ENCODE results near the gene RASA3. TPM values are rescaled to one million over a fixed set of nuclear protein-coding genes. Genes with fewer than 3 reads are reported as not detected.
"Not testable (repeated sequence)": the region's sequence is repeated elsewhere in the genome, so short reads cannot be mapped to it uniquely, and the experiment has no call there.

RASA3 gene
- total RNA-seq, 1 experiment from 2014 or later: 22.3 TPM

DNA sequence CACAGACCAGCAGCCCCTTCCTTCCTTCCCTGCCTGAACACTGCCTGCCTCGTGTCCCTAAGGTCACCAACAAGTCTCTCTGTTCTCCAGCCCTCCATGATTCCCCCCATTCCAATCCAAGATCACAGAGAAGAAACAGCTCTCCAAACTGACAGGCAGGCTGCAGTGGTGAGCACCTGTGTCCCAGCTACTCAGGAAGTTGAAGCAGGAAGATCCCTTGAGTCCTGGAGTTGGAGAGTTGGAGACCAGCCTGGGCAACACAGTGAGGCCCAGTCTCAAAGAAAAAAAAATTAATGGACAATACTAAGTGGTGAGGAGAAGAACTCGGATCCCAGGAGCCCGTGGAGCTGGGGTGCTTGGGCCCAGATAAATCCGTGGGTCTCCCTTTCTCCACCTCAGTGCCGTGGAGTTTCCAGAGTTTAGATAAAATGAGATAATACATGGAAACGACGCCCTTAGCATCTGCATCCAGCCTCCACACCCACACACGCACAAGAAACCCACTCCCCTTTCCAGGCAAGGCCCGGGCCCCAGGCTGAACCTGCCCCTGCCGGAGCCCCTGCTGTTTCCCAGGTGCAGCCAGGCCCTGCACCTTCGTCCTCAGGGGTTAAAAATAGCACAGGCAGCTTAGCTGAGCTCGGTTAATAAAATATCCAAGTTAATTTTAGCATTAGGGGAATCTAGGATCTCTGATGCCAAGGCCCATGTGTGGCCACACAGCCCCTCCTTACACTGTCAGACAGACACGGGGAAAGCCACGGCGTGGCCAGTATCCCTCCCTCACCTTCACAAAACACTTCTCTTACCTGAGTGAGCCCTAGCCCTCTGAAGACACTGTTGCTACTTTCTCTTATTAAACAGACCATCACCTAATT is 4.7 kb downstream of the RASA3 start:
- ATAC-seq (no peak), DNase-seq (ENCODE audit: low spot score) (no peak)
- H3K4me3 Mint-ChIP-seq: no peak overlapping the region
- TF ChIP-seq FOXP1 (CRISPR knock-in tag; IDR thresholded peaks at IDR 0.05; ENCODE audit: borderline replicate concordance) (no peak), ZNF121 (CRISPR knock-in tag; IDR thresholded peaks at IDR 0.05) (0 out of 2 replicates have a peak, but pooled peaks have one; percentile 30)
- H3K4me1 Mint-ChIP-seq: peaks cover 54% of the 10 kb centered on the region
- H3K9me3 Mint-ChIP-seq: no peaks in the 10 kb centered on the region
- ChIA-PET POLR2A (interaction anchor here (0.9 kb wide), 1 partner anchor 88 kb away, joined by 3 read pairs; no protein-coding TSS in a partner anchor), CTCF (interaction anchor here (1.8 kb wide), 1 partner anchor 15 kb away, joined by 7 read pairs; no protein-coding TSS in a partner anchor)
- H3K27ac Mint-ChIP-seq: peak overlapping the region; percentile 79
- H3K36me3 Mint-ChIP-seq: no peaks in the 10 kb centered on the region
- peaks cover 10% of the 10 kb centered on the region for H3K27me3 Mint-ChIP-seq (ENCODE audit: low read depth)

- CTCF ChIA-PET: no interaction called here
- TF ChIP-seq, protein P1, sequence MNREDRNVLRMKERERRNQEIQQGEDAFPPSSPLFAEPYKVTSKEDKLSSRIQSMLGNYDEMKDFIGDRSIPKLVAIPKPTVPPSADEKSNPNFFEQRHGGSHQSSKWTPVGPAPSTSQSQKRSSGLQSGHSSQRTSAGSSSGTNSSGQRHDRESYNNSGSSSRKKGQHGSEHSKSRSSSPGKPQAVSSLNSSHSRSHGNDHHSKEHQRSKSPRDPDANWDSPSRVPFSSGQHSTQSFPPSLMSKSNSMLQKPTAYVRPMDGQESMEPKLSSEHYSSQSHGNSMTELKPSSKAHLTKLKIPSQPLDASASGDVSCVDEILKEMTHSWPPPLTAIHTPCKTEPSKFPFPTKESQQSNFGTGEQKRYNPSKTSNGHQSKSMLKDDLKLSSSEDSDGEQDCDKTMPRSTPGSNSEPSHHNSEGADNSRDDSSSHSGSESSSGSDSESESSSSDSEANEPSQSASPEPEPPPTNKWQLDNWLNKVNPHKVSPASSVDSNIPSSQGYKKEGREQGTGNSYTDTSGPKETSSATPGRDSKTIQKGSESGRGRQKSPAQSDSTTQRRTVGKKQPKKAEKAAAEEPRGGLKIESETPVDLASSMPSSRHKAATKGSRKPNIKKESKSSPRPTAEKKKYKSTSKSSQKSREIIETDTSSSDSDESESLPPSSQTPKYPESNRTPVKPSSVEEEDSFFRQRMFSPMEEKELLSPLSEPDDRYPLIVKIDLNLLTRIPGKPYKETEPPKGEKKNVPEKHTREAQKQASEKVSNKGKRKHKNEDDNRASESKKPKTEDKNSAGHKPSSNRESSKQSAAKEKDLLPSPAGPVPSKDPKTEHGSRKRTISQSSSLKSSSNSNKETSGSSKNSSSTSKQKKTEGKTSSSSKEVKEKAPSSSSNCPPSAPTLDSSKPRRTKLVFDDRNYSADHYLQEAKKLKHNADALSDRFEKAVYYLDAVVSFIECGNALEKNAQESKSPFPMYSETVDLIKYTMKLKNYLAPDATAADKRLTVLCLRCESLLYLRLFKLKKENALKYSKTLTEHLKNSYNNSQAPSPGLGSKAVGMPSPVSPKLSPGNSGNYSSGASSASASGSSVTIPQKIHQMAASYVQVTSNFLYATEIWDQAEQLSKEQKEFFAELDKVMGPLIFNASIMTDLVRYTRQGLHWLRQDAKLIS (CRISPR knock-in tag; IDR thresholded peaks at IDR 0.05; ENCODE audit: borderline replicate concordance): no peak
- TF ChIP-seq, protein P2, sequence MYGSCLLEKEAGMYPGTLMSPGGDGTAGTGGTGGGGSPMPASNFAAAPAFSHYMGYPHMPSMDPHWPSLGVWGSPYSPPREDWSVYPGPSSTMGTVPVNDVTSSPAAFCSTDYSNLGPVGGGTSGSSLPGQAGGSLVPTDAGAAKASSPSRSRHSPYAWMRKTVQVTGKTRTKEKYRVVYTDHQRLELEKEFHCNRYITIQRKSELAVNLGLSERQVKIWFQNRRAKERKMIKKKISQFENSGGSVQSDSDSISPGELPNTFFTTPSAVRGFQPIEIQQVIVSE (CRISPR knock-in tag; IDR thresholded peaks at IDR 0.05; ENCODE audit: borderline replicate concordance): no peak
- POLR2A ChIA-PET: interaction anchor here (0.9 kb wide), 1 partner anchor 88 kb away, joined by 3 read pairs; no protein-coding TSS in a partner anchor
- ATAC-seq (no peak), DNase-seq (ENCODE audit: low spot score) (no peak)
- Mint-ChIP-seq H3K36me3 (no peaks in the 10 kb centered on the region), H3K4me3 (no peak overlapping the region), H3K27ac (peak overlapping the region; percentile 79), H3K27me3 (ENCODE audit: low read depth) (peaks cover 10% of the 10 kb centered on the region), H3K4me1 (peaks cover 54% of the 10 kb centered on the region), H3K9me3 (no peaks in the 10 kb centered on the region)
Measured at GRCh38 chr13:114126789-114127472, 5.5 kb downstream of the RASA3 start.

DNA sequence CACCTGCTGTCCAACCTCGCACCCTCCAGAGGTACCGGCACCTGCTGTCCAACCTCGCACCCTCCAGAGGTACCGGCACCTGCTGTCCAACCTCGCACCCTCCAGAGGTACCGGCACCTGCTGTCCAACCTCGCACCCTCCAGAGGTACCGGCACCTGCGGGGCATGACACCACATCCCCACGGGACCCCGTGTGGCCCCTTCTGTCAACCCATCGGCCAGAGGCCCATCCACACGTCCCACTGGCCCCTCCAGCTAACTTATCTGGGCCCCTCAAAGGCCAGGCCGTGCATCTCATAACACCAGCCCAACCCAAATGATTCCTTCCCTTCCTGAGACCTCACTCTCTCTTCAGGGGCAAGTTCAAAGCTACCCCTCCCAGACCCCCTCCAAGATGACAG is 6.3 kb downstream of the RASA3 start:
- CTCF ChIA-PET; H3K36me3 Mint-ChIP-seq; H3K4me3 Mint-ChIP-seq; H3K27me3 Mint-ChIP-seq (ENCODE audit: low read depth); H3K9me3 Mint-ChIP-seq; ATAC-seq; DNase-seq (ENCODE audit: low spot score); POLR2A ChIA-PET: not testable (repeated sequence)
- H3K27ac Mint-ChIP-seq: peak overlapping the region; percentile 44; the same call in 1 of the 2 replicates
- peaks cover 53% of the 10 kb centered on the region for H3K4me1 Mint-ChIP-seq

DNA sequence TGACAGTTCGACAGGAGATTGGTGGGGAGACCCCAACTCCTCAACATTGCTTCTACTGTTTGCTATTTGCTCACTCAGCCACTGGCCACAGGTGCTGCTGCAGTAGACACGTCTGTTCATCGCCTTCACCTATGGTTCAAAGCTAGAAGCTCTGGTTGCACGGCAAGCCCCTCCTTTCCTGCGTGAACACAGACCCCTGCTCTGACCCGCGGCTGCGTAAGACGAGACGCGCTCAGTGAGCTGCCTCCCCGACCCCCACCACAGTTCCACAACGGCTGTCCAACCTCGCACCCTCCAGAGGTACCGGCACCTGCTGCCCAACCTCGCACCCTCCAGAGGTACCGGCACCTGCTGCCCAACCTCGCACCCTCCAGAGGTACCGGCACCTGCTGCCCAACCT is 6.8 kb downstream of the RASA3 start:
- H3K27me3 Mint-ChIP-seq (ENCODE audit: low read depth): no peaks in the 10 kb centered on the region
- H3K27ac Mint-ChIP-seq: 0 out of 2 replicates have a peak overlapping the region, but pooled peaks have one; percentile 57
- no peaks in the 10 kb centered on the region for H3K9me3 Mint-ChIP-seq

DNA sequence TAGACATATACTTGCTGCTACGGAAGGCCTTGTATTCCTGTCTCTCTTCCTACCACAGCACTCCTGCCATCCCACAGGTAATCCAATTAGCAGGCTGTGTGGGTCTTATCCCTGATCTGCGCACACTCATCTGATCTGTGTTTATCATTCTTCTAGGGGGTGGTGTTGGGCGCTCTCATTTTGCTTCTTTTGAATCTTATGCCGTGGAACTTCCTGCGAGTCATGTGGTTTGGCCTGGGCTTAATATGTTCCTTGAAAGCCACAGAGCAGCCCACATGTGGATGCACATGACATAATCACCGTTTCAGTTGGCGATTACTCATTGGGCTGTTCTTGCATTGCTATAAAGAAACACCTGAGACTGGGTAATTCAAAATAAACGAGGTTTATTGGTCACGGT is 7.5 kb downstream of the RASA3 start:
- DNase-seq (ENCODE audit: low spot score) (no peak), ATAC-seq (no peak)
- H3K36me3 Mint-ChIP-seq: no peaks in the 10 kb centered on the region
- peaks cover 49% of the 10 kb centered on the region for H3K4me1 Mint-ChIP-seq
- no peaks in the 10 kb centered on the region for H3K27me3 Mint-ChIP-seq (ENCODE audit: low read depth)
- no peak for TF ChIP-seq MYBL2 (CRISPR knock-in tag; IDR thresholded peaks at IDR 0.05)
- TF ChIP-seq, protein P3, sequence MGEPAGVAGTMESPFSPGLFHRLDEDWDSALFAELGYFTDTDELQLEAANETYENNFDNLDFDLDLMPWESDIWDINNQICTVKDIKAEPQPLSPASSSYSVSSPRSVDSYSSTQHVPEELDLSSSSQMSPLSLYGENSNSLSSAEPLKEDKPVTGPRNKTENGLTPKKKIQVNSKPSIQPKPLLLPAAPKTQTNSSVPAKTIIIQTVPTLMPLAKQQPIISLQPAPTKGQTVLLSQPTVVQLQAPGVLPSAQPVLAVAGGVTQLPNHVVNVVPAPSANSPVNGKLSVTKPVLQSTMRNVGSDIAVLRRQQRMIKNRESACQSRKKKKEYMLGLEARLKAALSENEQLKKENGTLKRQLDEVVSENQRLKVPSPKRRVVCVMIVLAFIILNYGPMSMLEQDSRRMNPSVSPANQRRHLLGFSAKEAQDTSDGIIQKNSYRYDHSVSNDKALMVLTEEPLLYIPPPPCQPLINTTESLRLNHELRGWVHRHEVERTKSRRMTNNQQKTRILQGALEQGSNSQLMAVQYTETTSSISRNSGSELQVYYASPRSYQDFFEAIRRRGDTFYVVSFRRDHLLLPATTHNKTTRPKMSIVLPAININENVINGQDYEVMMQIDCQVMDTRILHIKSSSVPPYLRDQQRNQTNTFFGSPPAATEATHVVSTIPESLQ (CRISPR knock-in tag; IDR thresholded peaks at IDR 0.05): no peak
- no peak for TF ChIP-seq ELF4 (CRISPR knock-in tag; IDR thresholded peaks at IDR 0.05; ENCODE audit: low read depth)
- no peak for TF ChIP-seq ZBTB43 (CRISPR knock-in tag; IDR thresholded peaks at IDR 0.05)
- no peak for TF ChIP-seq JUN (CRISPR knock-in tag; IDR thresholded peaks at IDR 0.05)
- TF ChIP-seq E2F1 (CRISPR knock-in tag; IDR thresholded peaks at IDR 0.05): no peak
- TF ChIP-seq ZNF317 (CRISPR knock-in tag; IDR thresholded peaks at IDR 0.05; ENCODE audit: borderline replicate concordance, low read depth): no peak
- CTCF ChIA-PET: no interaction called here
- no peak overlapping the region for H3K4me3 Mint-ChIP-seq
- no peaks in the 10 kb centered on the region for H3K9me3 Mint-ChIP-seq
- H3K27ac Mint-ChIP-seq: peak overlapping the region; percentile 57
- POLR2A ChIA-PET: no interaction called here

More for the DNA sequence above, 6.8 kb downstream of the RASA3 start:
- DNase-seq (ENCODE audit: low spot score) (no peak), ATAC-seq (no peak)
- ChIA-PET CTCF (no interaction called here), POLR2A (no interaction called here)
- Mint-ChIP-seq H3K4me1 (peaks cover 51% of the 10 kb centered on the region), H3K4me3 (no peak overlapping the region), H3K36me3 (no peaks in the 10 kb centered on the region)
- no peak for TF ChIP-seq GABPB1 (CRISPR knock-in tag; IDR thresholded peaks at IDR 0.05)
- TF ChIP-seq IRF2 (CRISPR knock-in tag; IDR thresholded peaks at IDR 0.05; ENCODE audit: borderline replicate concordance, low read depth): no peak
- TF ChIP-seq JUN (CRISPR knock-in tag; IDR thresholded peaks at IDR 0.05): no peak
- no peak for TF ChIP-seq SOX15 (CRISPR knock-in tag; IDR thresholded peaks at IDR 0.05)
